GM18499 (cell line): ENCODE measurements around the gene ECM2.

Source experiments
- ATAC-seq: cut with Tn5 transposase; IDR thresholded peaks from one replicate; pipeline ENCODE4 v1.9.1; 2021; ENCODE audit warnings: moderate number of reproducible peaks; ENCODE audit not compliant: insufficient read depth, unreplicated experiment

ECM2 gene

DNA sequence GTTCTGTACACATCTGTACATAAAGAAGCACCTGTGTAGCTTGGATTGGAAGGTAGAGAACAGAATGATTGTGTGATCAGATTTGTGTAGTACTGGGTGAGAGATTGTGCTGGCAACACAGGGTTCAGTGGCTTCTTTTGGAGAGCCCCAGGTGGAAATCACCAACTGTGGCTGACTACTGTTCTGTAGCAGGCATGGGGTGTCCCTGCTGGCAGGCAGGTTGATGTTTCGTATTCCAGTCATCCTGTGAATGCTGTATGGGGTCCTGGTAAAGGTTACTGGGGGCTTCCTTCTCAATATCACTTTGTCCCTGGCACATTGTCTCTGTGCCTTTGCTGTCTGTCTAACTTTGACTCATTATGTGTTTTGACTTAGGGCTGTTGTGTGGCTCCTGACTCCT is 58.8 kb downstream of the ECM2 start:
- no peak for ATAC-seq

DNA sequence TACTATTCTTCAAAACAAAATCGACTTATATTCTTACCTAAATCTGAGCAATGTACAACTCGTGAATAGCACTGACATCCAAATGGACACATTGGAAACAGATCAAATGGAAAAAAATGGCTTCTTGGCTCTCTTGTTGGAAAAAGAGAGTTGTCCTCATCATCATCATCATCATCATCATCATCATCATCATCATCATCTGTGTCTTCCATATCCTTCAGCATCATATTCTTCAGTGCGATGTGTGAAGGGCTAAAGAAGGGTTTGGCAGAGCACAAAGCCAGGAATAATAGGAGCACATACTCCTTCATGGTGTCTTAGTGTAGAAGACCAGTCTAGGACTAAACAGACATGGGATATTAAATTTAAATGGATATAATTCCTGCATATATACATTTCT is 61.2 kb downstream of the ECM2 start:
- no peak for ATAC-seq

- no peak for ATAC-seq
These were observed 67.6 kb downstream of the ECM2 start for GRCh38 chr9:92468206-92468605.

GRCh38 chr9:92467511-92467910 is 68.3 kb downstream of the ECM2 start:
- no peak for ATAC-seq

DNA sequence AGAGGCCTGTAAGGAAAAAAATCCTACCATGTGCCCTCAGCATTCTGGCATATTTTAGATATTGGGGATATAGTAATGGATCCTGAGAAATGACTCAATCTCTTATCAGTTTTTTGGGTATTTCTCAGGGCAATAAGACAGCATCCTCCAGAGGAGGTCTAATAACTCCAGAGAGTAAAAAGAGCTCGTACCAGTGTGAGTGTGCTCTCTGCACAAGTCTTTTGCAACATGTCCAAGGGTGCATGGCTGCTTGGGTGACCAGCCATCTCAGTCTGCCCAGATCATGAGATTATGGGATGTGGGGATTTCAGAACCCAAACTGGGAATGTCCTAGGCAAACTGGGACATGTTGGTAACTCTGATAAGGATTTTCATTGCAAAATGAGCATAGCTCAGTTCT is 68.7 kb downstream of the ECM2 start:
- ATAC-seq, result no peak

DNA sequence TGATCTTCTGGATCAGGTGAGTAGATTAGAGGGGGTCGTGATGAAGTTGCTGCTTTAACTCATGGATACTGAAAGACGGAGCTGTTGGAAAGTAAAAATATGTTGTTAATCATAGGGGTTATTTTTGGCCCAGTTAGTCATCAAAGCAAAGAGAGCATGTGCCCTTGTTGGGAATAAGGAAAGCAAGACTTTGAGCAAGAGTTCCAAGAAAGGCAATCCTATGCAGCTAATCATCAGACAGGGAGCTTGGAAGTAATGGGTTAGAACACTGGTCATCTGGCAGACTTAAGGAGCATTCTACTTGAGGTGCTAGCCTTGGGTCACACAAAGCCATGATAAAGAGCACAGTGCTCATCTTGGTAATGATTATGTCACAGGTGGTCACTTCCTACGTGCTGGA is 71.8 kb downstream of the ECM2 start:
- ATAC-seq, result no peak

DNA sequence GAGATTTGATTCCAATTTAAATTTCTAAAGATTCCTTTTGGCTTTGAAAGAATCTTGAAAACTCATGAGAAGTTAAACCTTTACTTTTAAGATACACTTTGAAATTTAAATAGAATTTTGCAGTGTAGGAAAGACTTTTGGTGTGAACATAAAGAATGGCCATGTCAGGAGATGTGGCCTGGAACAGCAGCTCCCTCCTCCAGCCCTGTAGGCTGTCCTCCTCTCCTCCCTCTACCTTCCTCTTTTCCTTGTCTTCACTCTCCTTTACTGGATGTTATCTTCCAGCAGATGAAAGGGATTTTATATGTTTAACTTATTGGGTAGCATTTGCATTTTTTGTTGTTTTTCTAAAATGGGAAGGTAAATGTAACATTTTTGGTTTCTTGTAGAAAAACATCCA is 72.4 kb downstream of the ECM2 start:
- ATAC-seq, result no peak

DNA sequence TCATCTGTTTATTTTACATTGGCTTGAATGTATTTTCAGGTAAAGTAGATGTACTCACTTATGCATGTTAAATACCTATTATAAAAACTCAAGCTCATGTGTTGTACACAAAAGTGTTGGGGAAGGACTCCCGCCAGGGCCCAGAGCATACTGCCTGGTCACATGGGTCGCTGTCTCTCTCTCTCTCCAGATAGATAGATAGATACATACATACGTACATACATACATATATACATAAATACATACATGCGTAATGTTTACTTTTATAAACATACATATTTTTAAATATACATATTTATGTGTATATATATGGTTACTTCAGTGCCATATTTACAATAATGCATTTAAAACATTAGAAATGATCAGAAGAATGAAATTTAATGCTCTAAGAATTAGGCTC is 78.2 kb downstream of the ECM2 start:
- no peak for ATAC-seq

DNA sequence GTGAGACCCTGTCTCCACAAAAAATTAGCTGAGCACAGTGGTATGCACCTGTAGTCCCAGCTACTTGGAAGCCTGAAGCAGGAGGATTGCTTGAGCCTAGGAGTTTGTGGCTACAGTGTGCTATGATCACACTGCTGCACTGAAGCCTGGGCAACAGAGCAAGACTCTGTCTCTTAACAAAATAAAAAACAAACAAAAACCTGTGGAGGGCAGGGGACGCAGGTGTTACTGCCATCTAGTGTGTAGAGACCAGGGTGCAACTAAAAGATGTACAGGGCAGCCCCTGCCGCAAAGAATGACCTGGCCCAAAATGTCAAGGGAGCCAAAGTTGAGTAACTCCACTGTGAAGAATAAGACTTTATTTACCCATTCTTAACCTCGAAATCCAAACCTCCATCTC is 80.6 kb downstream of the ECM2 start:
- no peak for ATAC-seq

GRCh38 chr9:92446536-92446935 is 89.3 kb downstream of the ECM2 start:
- no peak for ATAC-seq
